DND-41 (cell line): ENCODE measurements around the gene PKNOX1.

Experiments used
- CTCF ChIP-seq: IDR thresholded peaks from 2 replicates; pipeline ENCODE4 v1.5.1; 2012; ENCODE audit warnings: borderline replicate concordance, low read length, moderate library complexity, mild to moderate bottlenecking; ENCODE audit not compliant: poor library complexity, severe bottlenecking; ENCODE audit errors: extremely low read depth
- EZH2 ChIP-seq: IDR thresholded peaks from 3 replicates; pipeline ENCODE4 v1.6.1; 2012; ENCODE audit warnings: borderline replicate concordance, low read depth, mild to moderate bottlenecking, moderate library complexity, low read length, inconsistent platforms; ENCODE audit not compliant: severe bottlenecking

- TF ChIP-seq CTCF (no peak), EZH2 (no peak)
Measured at GRCh38 chr21:42973991-42974831, at the start of gene PKNOX1.
